B cell (primary cell): ENCODE results near the gene PLEKHA8. TPM values are rescaled to one million over a fixed set of nuclear protein-coding genes. Genes with fewer than 3 reads are reported as not detected.

Source experiments
- ATAC-seq: fragments of 200-7000 bp; cut with Tn5 transposase; one replicate; pipeline ENCODE4 v1.10.0; 2021; ENCODE audit warnings: low read depth, mild to moderate bottlenecking, moderate number of reproducible peaks, moderate library complexity
- CTCF ChIA-PET: fragments of 350-600 bp; sonication (Branson Sonifier 250); formaldehyde crosslinking; loops from one replicate; lab custom pipeline; 2021; ENCODE audit warnings: antibody characterized with exemption, inconsistent platforms; lab: Charles Lee
- POLR2A ChIA-PET: fragments of 350-600 bp; sonication (Branson Sonifier 250); formaldehyde crosslinking; loops from one replicate; lab custom pipeline; 2021; ENCODE audit warnings: antibody characterized with exemption; lab: Charles Lee
- DNase-seq: peaks from one replicate; pipeline ENCODE4 v3.0.0; 2013
- H2AFZ ChIP-seq: 2 replicates; pipeline ENCODE4 v1.6.1; 2012; ENCODE audit warnings: mild to moderate bottlenecking, low read depth, low read length; ENCODE audit not compliant: insufficient read depth, poor library complexity, severe bottlenecking
- H3K27ac ChIP-seq, 2 donors: 1 replicate in 1 of 2; 2 replicates in 1 of 2; pipeline ENCODE4 v1.5.1; 2012 to 2013; ENCODE audit warnings: low read length in 2 of 2, mild to moderate bottlenecking in 2 of 2, moderate library complexity in 1 of 2
- H3K27me3 ChIP-seq, 4 experiments: fragments of 200-600 bp in 1 of 4; sonication (generic) in 1 of 4; replicated peaks in 1 of 4; 1 replicate in 2 of 4; 2 replicates in 2 of 4; pipeline versions ENCODE4 v1.6.1 to v1.7.0; 2013 to 2016; ENCODE audit warnings: low read length in 3 of 4, mild to moderate bottlenecking in 2 of 4, mixed read lengths in 1 of 4, moderate library complexity in 1 of 4; ENCODE audit not compliant: insufficient read depth in 4 of 4, control insufficient read depth in 3 of 4; ENCODE audit errors: control extremely low read depth in 1 of 4
- H3K36me3 ChIP-seq, 2 experiments: replicated peaks in 1 of 2; 1 replicate in 1 of 2; 2 replicates in 1 of 2; pipeline versions ENCODE4 v1.6.1 to v1.7.1; 2013; ENCODE audit warnings: low read length in 1 of 2; ENCODE audit not compliant: insufficient read depth in 2 of 2, control insufficient read depth in 1 of 2; ENCODE audit errors: control extremely low read depth in 1 of 2, extremely low read depth in 1 of 2
- H3K4me1 ChIP-seq, 2 donors: fragments of 200-600 bp in 1 of 2; sonication (generic) in 1 of 2; 1 replicate in 1 of 2; 2 replicates in 1 of 2; pipeline versions ENCODE4 v1.5.1 to v1.6.1; 2013 to 2017; ENCODE audit warnings: low read length in 2 of 2; ENCODE audit not compliant: control insufficient read depth in 2 of 2, insufficient read depth in 2 of 2
- H3K4me2 ChIP-seq: replicated peaks from 2 replicates; pipeline ENCODE3; 2012; ENCODE audit warnings: mild to moderate bottlenecking, low read depth, low read length; ENCODE audit not compliant: poor library complexity, severe bottlenecking
- H3K4me3 ChIP-seq, 5 experiments: fragments of 200-600 bp in 1 of 5; sonication (generic) in 1 of 5; 1 replicate in 3 of 5; 2 replicates in 2 of 5; pipeline versions ENCODE4 v1.5.1 to v1.7.0; 2011 to 2016; ENCODE audit warnings: low read length in 4 of 5, mild to moderate bottlenecking in 4 of 5, low read depth in 2 of 5, control low read depth in 1 of 5, moderate library complexity in 1 of 5; ENCODE audit not compliant: insufficient read depth in 1 of 5; ENCODE audit errors: control extremely low read depth in 1 of 5, extremely low read depth in 1 of 5
- H3K79me2 ChIP-seq: fragments of 200-600 bp; sonication (generic); one replicate; pipeline ENCODE4 v1.6.0; 2016; ENCODE audit warnings: low read length; ENCODE audit not compliant: control insufficient read depth, insufficient read depth
- H3K9ac ChIP-seq: fragments of 200-600 bp; sonication (generic); 2 replicates; pipeline ENCODE4 v1.6.1; 2017; ENCODE audit warnings: mild to moderate bottlenecking, low read length, moderate library complexity
- H3K9me3 ChIP-seq, 3 donors: one replicate each; pipeline versions ENCODE4 v1.6.1 to v1.7.1; 2013; ENCODE audit warnings: low read length in 2 of 3; ENCODE audit not compliant: control insufficient read depth in 2 of 3, insufficient read depth in 1 of 3; ENCODE audit errors: control extremely low read depth in 1 of 3
- H4K20me1 ChIP-seq: 2 replicates; pipeline ENCODE4 v1.6.0; 2012; ENCODE audit warnings: mild to moderate bottlenecking, low read length; ENCODE audit not compliant: insufficient read depth, control insufficient read depth, poor library complexity, severe bottlenecking
- H3K27ac Mint-ChIP-seq: one replicate; pipeline ENCODE4 v1.8.0; 2021; ENCODE audit warnings: mixed read lengths
- H3K27me3 Mint-ChIP-seq: one replicate; pipeline ENCODE4 v1.8.0; 2021; ENCODE audit warnings: mixed read lengths
- H3K4me1 Mint-ChIP-seq: one replicate; pipeline ENCODE4 v1.8.0; 2021; ENCODE audit warnings: mixed read lengths
- H3K4me3 Mint-ChIP-seq: one replicate; pipeline ENCODE4 v1.8.0; 2021; ENCODE audit warnings: mixed read lengths
- H3K9me3 Mint-ChIP-seq: one replicate; pipeline ENCODE4 v1.8.0; 2022; ENCODE audit warnings: mixed read lengths; ENCODE audit not compliant: insufficient read depth
- EZH2 ChIP-seq: IDR thresholded peaks from 2 replicates; pipeline ENCODE4 v1.6.1; 2012; ENCODE audit warnings: borderline replicate concordance, low read depth, mild to moderate bottlenecking, moderate library complexity, low read length; ENCODE audit not compliant: insufficient read depth, poor library complexity, severe bottlenecking
- WGBS: methylation state at CpG from one replicate; pipeline ENCODE4 v1.1.5; 2013; ENCODE audit warnings: missing lambda C conversion rate; ENCODE audit not compliant: insufficient coverage; 5-methylcytosine and 5-hydroxymethylcytosine counted together
- intact Hi-C: fragments of 100-400 bp; cut with micrococcal nuclease; formaldehyde crosslinking; loops from one replicate; pipeline ENCODE4 v1.10.0; 2022
- polyA plus RNA-seq: library from polyadenylated mRNA; depleted of rRNA; stranded (reverse); fragments of >200 nt; gene quantifications from 2 replicates; pipeline ENCODE4 v1.2.3, GENCODE V29; 2012
- total RNA-seq, 2 donors: library from RNA; stranded (reverse); fragments of 120-200 nt in 1 of 2; gene quantifications; 1 replicate in 1 of 2; 2 replicates in 1 of 2; pipeline versions ENCODE4 v1.2.3 to v1.2.4, GENCODE V29; 2013 to 2022
- TF ChIP-seq, protein P1 (sequence below): fragments of 200-600 bp; IDR thresholded peaks from one replicate; pipeline ENCODE4 v1.8.0; 2022; ENCODE audit warnings: antibody characterized with exemption, mild to moderate bottlenecking

The PLEKHA8 gene
- total and polyA plus RNA-seq, 2 donors (not counting 1 experiment from before 2014, with no cell fraction given) = 1.7 to 10.5 TPM

GRCh38 chr7:30145426-30145970 is 117.3 kb downstream of the PLEKHA8 start:
- Histone ChIP-seq H3K9ac (no peak overlapping the region), H3K4me1 (peaks cover 6 to 14% of the 10 kb centered on the region in 2 donors), H3K36me3 (no peaks in the 10 kb centered on the region), H3K27me3 (no peaks in the 10 kb centered on the region), H2AFZ (no peak overlapping the region), H3K4me2 (no peak overlapping the region), H3K79me2 (no peaks in the 10 kb centered on the region), H4K20me1 (no peaks in the 10 kb centered on the region), H3K4me3 (no peak overlapping the region), H3K27ac (no peak overlapping the region), H3K9me3 (no peaks in the 10 kb centered on the region)
- POLR2A ChIA-PET = no interaction called here
- TF ChIP-seq, protein P1, sequence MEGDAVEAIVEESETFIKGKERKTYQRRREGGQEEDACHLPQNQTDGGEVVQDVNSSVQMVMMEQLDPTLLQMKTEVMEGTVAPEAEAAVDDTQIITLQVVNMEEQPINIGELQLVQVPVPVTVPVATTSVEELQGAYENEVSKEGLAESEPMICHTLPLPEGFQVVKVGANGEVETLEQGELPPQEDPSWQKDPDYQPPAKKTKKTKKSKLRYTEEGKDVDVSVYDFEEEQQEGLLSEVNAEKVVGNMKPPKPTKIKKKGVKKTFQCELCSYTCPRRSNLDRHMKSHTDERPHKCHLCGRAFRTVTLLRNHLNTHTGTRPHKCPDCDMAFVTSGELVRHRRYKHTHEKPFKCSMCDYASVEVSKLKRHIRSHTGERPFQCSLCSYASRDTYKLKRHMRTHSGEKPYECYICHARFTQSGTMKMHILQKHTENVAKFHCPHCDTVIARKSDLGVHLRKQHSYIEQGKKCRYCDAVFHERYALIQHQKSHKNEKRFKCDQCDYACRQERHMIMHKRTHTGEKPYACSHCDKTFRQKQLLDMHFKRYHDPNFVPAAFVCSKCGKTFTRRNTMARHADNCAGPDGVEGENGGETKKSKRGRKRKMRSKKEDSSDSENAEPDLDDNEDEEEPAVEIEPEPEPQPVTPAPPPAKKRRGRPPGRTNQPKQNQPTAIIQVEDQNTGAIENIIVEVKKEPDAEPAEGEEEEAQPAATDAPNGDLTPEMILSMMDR = no peak
- TF ChIP-seq EZH2 = no peak
- WGBS = 94% methylated on average over 2 of the region's 6 CpGs
- no peak overlapping the region for H3K4me3 Mint-ChIP-seq
- DNase-seq (no peak), ATAC-seq (no peak)
- no peaks in the 10 kb centered on the region for H3K27me3 Mint-ChIP-seq
- CTCF ChIA-PET = no interaction called here
- intact Hi-C loops = no loop called here
- H3K27ac Mint-ChIP-seq = no peak overlapping the region
- H3K4me1 Mint-ChIP-seq = peaks cover 4% of the 10 kb centered on the region
- no peaks in the 10 kb centered on the region for H3K9me3 Mint-ChIP-seq

DNA sequence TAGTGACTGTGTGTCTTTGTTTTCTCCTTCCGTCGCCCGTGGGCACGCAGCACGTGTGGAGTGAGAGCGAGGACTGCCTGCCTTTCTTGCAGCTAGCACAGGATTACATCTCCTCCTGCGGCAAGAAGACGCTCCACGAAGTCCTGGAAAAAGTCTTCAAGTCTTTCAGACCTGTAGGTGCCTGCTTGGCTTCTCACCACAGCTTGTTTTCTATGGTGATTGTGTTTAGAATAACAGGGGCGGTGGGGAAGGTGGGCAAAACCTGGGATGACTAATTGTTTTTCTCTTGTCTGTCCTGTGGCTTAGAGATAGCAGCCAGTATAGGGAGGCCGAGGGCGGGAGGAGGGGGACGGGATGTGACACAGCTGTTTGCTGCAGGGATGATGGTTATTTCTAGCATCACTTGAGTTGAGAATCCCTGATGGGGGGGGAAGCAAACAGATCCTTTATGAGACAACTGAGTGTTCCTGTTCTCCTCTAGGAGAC is 118.0 kb downstream of the PLEKHA8 start:
- CTCF ChIA-PET = no interaction called here
- no peak overlapping the region for H3K4me2 ChIP-seq
- no peak overlapping the region for H3K27ac ChIP-seq
- no peaks in the 10 kb centered on the region for H3K79me2 ChIP-seq
- H4K20me1 ChIP-seq = no peaks in the 10 kb centered on the region
- H3K27ac Mint-ChIP-seq = no peak overlapping the region
- H3K27me3 ChIP-seq = no peaks in the 10 kb centered on the region
- DNase-seq (no peak), ATAC-seq (no peak)
- no peaks in the 10 kb centered on the region for H3K27me3 Mint-ChIP-seq
- TF ChIP-seq EZH2 = no peak
- TF ChIP-seq, protein P1 = no peak
- intact Hi-C loops = no loop called here
- H3K4me3 ChIP-seq = no peak overlapping the region
- H3K4me1 ChIP-seq = peaks cover 6 to 14% of the 10 kb centered on the region in 2 donors
- no peaks in the 10 kb centered on the region for H3K9me3 ChIP-seq
- peaks cover 4% of the 10 kb centered on the region for H3K4me1 Mint-ChIP-seq
- no peak overlapping the region for H3K4me3 Mint-ChIP-seq
- POLR2A ChIA-PET = no interaction called here
- no peaks in the 10 kb centered on the region for H3K36me3 ChIP-seq
- no peaks in the 10 kb centered on the region for H3K9me3 Mint-ChIP-seq
- no peak overlapping the region for H2AFZ ChIP-seq
- H3K9ac ChIP-seq = no peak overlapping the region
- 58% methylated on average over 13 of the region's 13 CpGs for WGBS
